H9 (cell line): ENCODE measurements around the gene VPS39. TPM values are rescaled to one million over a fixed set of nuclear protein-coding genes. Genes with fewer than 3 reads are reported as not detected.

Experiments used
- DNase-seq: peaks from one replicate; pipeline ENCODE4 v3.0.0-alpha.2; 2017
- H2AFZ ChIP-seq: one replicate; pipeline ENCODE4 v1.6.1; 2013; ENCODE audit warnings: mild to moderate bottlenecking, low read length, control low read depth, moderate library complexity
- H2AK5ac ChIP-seq: 2 replicates; pipeline ENCODE4 v1.6.1; 2013; ENCODE audit warnings: low read length, control low read depth, mixed read lengths; ENCODE audit not compliant: insufficient read length
- H2BK120ac ChIP-seq: one replicate; pipeline ENCODE4 v1.6.1; 2013; ENCODE audit warnings: low read depth, mild to moderate bottlenecking, low read length, control low read depth, inconsistent platforms; ENCODE audit not compliant: poor library complexity, severe bottlenecking
- H2BK12ac ChIP-seq: 2 replicates; pipeline ENCODE4 v1.6.1; 2013; ENCODE audit warnings: low read length, control low read depth, mixed read lengths, low read depth; ENCODE audit not compliant: insufficient read length
- H2BK15ac ChIP-seq: 2 replicates; pipeline ENCODE4 v1.6.1; 2013; ENCODE audit warnings: low read depth, low read length, control low read depth
- H2BK20ac ChIP-seq: one replicate; pipeline ENCODE4 v1.6.1; 2013; ENCODE audit warnings: low read depth, mild to moderate bottlenecking, low read length, control low read depth, inconsistent platforms; ENCODE audit not compliant: poor library complexity, severe bottlenecking
- H2BK5ac ChIP-seq: 2 replicates; pipeline ENCODE4 v1.6.1; 2013; ENCODE audit warnings: low read length, control low read depth, mixed read lengths; ENCODE audit not compliant: insufficient read length
- H3K14ac ChIP-seq: 2 replicates; pipeline ENCODE4 v1.6.1; 2013; ENCODE audit warnings: low read length, control low read depth; ENCODE audit not compliant: insufficient read depth
- H3K18ac ChIP-seq: 2 replicates; pipeline ENCODE4 v1.6.1; 2013; ENCODE audit warnings: low read depth, mild to moderate bottlenecking, mixed read lengths, low read length, control low read depth; ENCODE audit not compliant: insufficient read length
- H3K23ac ChIP-seq: 2 replicates; pipeline ENCODE4 v1.6.1; 2013; ENCODE audit warnings: low read length, control low read depth, mixed read lengths, low read depth; ENCODE audit not compliant: insufficient read length
- H3K23me2 ChIP-seq: 2 replicates; pipeline ENCODE4 v1.6.1; 2013; ENCODE audit warnings: low read depth, mild to moderate bottlenecking, mixed read lengths, low read length, control low read depth; ENCODE audit not compliant: insufficient read length, poor library complexity, severe bottlenecking
- H3K27ac ChIP-seq: 2 replicates; pipeline ENCODE4 v1.5.1; 2013; ENCODE audit warnings: low read length, control low read depth, mixed read lengths, low read depth; ENCODE audit not compliant: insufficient read length
- H3K27me3 ChIP-seq: 2 replicates; pipeline ENCODE4 v1.6.1; 2013; ENCODE audit warnings: low read length, control low read depth, inconsistent platforms; ENCODE audit not compliant: insufficient read depth
- H3K4ac ChIP-seq: 2 replicates; pipeline ENCODE4 v1.6.1; 2013; ENCODE audit warnings: low read depth, mild to moderate bottlenecking, control low read depth, inconsistent platforms, low read length, moderate library complexity
- H3K4me1 ChIP-seq: 2 replicates; pipeline ENCODE4 v1.6.1; 2013; ENCODE audit warnings: low read length, control low read depth, inconsistent platforms; ENCODE audit not compliant: insufficient read depth
- H3K4me2 ChIP-seq: 2 replicates; pipeline ENCODE4 v1.6.1; 2013; ENCODE audit warnings: low read length, control low read depth, mixed read lengths; ENCODE audit not compliant: insufficient read length, insufficient read depth
- H3K56ac ChIP-seq: 2 replicates; pipeline ENCODE4 v1.6.1; 2013; ENCODE audit warnings: low read depth, mild to moderate bottlenecking, mixed read lengths, low read length, control low read depth; ENCODE audit not compliant: insufficient read length
- H3K79me1 ChIP-seq: 2 replicates; pipeline ENCODE4 v1.6.1; 2013; ENCODE audit warnings: low read depth, mild to moderate bottlenecking, moderate library complexity, low read length, control low read depth, inconsistent platforms; ENCODE audit not compliant: insufficient read depth, poor library complexity, severe bottlenecking
- H3K79me2 ChIP-seq: 2 replicates; pipeline ENCODE4 v1.6.1; 2013; ENCODE audit warnings: low read length, control low read depth, inconsistent platforms; ENCODE audit not compliant: insufficient read depth
- H3K9ac ChIP-seq: 2 replicates; pipeline ENCODE4 v1.6.1; 2013; ENCODE audit warnings: low read length, control low read depth, mixed read lengths; ENCODE audit not compliant: insufficient read length; ENCODE audit errors: extremely low read depth
- H3K9me3 ChIP-seq: one replicate; pipeline ENCODE4 v1.6.1; 2013; ENCODE audit warnings: low read depth, low read length, inconsistent platforms; ENCODE audit not compliant: control insufficient read depth
- H3T11ph ChIP-seq: one replicate; pipeline ENCODE4 v1.6.1; 2013; ENCODE audit warnings: mild to moderate bottlenecking, low read length, control low read depth, inconsistent platforms
- H4K20me1 ChIP-seq: one replicate; pipeline ENCODE4 v1.6.1; 2013; ENCODE audit not compliant: control insufficient read depth, insufficient read length, insufficient read depth
- H4K5ac ChIP-seq: 2 replicates; pipeline ENCODE4 v1.6.1; 2013; ENCODE audit warnings: low read depth, mild to moderate bottlenecking, mixed read lengths, low read length, control low read depth; ENCODE audit not compliant: insufficient read length
- H4K8ac ChIP-seq: replicated peaks from 2 replicates; pipeline ENCODE4 v1.6.1; 2013; ENCODE audit warnings: low read length, control low read depth, mixed read lengths, low read depth; ENCODE audit not compliant: insufficient read length
- H4K91ac ChIP-seq: 2 replicates; pipeline ENCODE4 v1.6.1; 2013; ENCODE audit warnings: low read depth, mild to moderate bottlenecking, moderate library complexity, mixed read lengths, low read length, control low read depth; ENCODE audit not compliant: insufficient read length
- H3K27ac Mint-ChIP-seq, 3 experiments: 2 replicates in 2 of 3; 3 replicates in 1 of 3; pipeline ENCODE4 v1.8.0; 2020 to 2021; ENCODE audit warnings: mixed read lengths in 3 of 3, mild to moderate bottlenecking in 1 of 3, moderate library complexity in 1 of 3
- H3K27me3 Mint-ChIP-seq: 2 replicates; pipeline ENCODE4 v1.8.0; 2021; ENCODE audit warnings: low read depth, mild to moderate bottlenecking, moderate library complexity, mixed read lengths
- H3K36me3 Mint-ChIP-seq, 3 experiments: 2 replicates in 2 of 3; 3 replicates in 1 of 3; pipeline ENCODE4 v1.8.0; 2020 to 2021; ENCODE audit warnings: low read depth in 3 of 3, mixed read lengths in 3 of 3; ENCODE audit not compliant: insufficient read depth in 1 of 3
- H3K4me1 Mint-ChIP-seq, 2 experiments: 2 replicates each; pipeline ENCODE4 v1.8.0; 2020; ENCODE audit warnings: mixed read lengths in 2 of 2
- H3K4me3 Mint-ChIP-seq, 2 experiments: 2 replicates in 1 of 2; 3 replicates in 1 of 2; pipeline ENCODE4 v1.8.0; 2020 to 2021; ENCODE audit warnings: mild to moderate bottlenecking in 2 of 2, mixed read lengths in 2 of 2, moderate library complexity in 1 of 2
- H3K9me3 Mint-ChIP-seq, 2 experiments: 2 replicates in 1 of 2; 3 replicates in 1 of 2; pipeline ENCODE4 v1.8.0; 2020; ENCODE audit warnings: mild to moderate bottlenecking in 2 of 2, mixed read lengths in 2 of 2, moderate library complexity in 1 of 2
- WGBS: extraction: QIAGEN DNeasy Blood & Tissue Kit; methylation state at CpG from one replicate; pipeline ENCODE4 v1.1.7; 2013; ENCODE audit warnings: missing lambda C conversion rate, low lambda C conversion rate, mixed read lengths; ENCODE audit not compliant: insufficient read length; ENCODE audit errors: extremely low coverage; 5-methylcytosine and 5-hydroxymethylcytosine counted together
- total RNA-seq: library from RNA; stranded (reverse); gene quantifications from 2 replicates; pipeline ENCODE4 v1.2.1, GENCODE V29; 2021
- TF ChIP-seq, protein P1 (sequence below): fragments of 200-600 bp; sonication (generic); conservative IDR thresholded peaks from 3 replicates; pipeline ENCODE4 v1.8.0; 2021; ENCODE audit warnings: antibody characterized with exemption, mild to moderate bottlenecking

The VPS39 gene
- total RNA-seq, 1 experiment from 2014 or later = 48.6 TPM

DNA sequence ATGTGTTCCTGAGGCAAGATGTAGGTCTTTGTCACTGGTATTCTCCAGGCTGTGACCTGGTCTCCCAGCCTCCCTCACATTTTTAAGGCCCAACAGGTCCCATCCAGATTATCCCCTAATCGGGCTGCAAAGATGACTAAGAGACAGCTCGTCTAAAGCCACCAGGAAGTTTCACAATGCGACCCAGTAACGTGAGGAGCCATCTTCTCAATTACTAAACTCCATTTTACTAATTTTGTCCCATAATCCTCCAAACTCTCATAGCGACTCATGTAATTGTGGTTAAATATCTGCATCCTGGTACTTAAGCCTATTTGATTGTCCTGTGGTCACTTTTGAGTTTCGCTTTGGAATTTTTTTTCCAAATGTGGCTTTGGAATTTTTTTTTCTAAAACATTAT, 43.0 kb downstream of the VPS39 start:
- Mint-ChIP-seq H3K4me1 (no peaks in the 10 kb centered on the region), H3K27me3 (no peaks in the 10 kb centered on the region), H3K9me3 (no peaks in the 10 kb centered on the region), H3K4me3 (no peak overlapping the region), H3K27ac (no peak overlapping the region), H3K36me3 (peaks cover 13 to 90% (median 75%) of the 10 kb centered on the region in 3 experiments; a peak in 6 of 7 replicates)
- Histone ChIP-seq H3K9me3 (no peaks in the 10 kb centered on the region), H3K23ac (no peak overlapping the region), H3K4me1 (no peaks in the 10 kb centered on the region), H2BK5ac (no peak overlapping the region), H2BK12ac (no peak overlapping the region), H3K18ac (no peak overlapping the region), H3K14ac (no peak overlapping the region), H2AK5ac (no peak overlapping the region), H2BK120ac (no peak overlapping the region), H3K27ac (no peak overlapping the region), H3K23me2 (no peaks in the 10 kb centered on the region), H2BK15ac (no peak overlapping the region), H3T11ph (no peak overlapping the region), H2BK20ac (no peak overlapping the region), H2AFZ (no peak overlapping the region), H4K8ac (no peak overlapping the region), H3K27me3 (no peaks in the 10 kb centered on the region), H3K9ac (no peak overlapping the region), H4K20me1 (no peaks in the 10 kb centered on the region), H3K79me2 (no peaks in the 10 kb centered on the region), H3K79me1 (no peaks in the 10 kb centered on the region), H3K56ac (no peak overlapping the region), H3K4me2 (no peak overlapping the region), H4K91ac (no peak overlapping the region), H3K4ac (no peak overlapping the region), H4K5ac (no peak overlapping the region)
- DNase-seq = no peak
- TF ChIP-seq, protein P1, sequence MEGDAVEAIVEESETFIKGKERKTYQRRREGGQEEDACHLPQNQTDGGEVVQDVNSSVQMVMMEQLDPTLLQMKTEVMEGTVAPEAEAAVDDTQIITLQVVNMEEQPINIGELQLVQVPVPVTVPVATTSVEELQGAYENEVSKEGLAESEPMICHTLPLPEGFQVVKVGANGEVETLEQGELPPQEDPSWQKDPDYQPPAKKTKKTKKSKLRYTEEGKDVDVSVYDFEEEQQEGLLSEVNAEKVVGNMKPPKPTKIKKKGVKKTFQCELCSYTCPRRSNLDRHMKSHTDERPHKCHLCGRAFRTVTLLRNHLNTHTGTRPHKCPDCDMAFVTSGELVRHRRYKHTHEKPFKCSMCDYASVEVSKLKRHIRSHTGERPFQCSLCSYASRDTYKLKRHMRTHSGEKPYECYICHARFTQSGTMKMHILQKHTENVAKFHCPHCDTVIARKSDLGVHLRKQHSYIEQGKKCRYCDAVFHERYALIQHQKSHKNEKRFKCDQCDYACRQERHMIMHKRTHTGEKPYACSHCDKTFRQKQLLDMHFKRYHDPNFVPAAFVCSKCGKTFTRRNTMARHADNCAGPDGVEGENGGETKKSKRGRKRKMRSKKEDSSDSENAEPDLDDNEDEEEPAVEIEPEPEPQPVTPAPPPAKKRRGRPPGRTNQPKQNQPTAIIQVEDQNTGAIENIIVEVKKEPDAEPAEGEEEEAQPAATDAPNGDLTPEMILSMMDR = no peak
- no CpG with 5 or more reads among the region's 6 CpGs for WGBS
